Measurements from ENCODE around the gene KLHL35. TPM values are rescaled to one million over a fixed set of nuclear protein-coding genes. Genes with fewer than 3 reads are reported as not detected.

The KLHL35 gene
- total RNA-seq, 1 donor from 2014 or later, result 0.48 TPM

GRCh38 chr11:75470476-75471080 is 37.6 kb upstream of the KLHL35 start:
- DNase-seq (no peak), ATAC-seq (ENCODE audit: poor library complexity) (no peak)
- intact Hi-C loops (cut with DNase I), result no loop called here

GRCh38 chr11:75469785-75470405 is 36.9 kb upstream of the KLHL35 start:
- no peak for ATAC-seq (ENCODE audit: poor library complexity)
- DNase-seq, result no peak
- intact Hi-C loops (cut with DNase I), result no loop called here

GRCh38 chr11:75468534-75469340 is 35.7 kb upstream of the KLHL35 start:
- DNase-seq, result peak; percentile 83
- intact Hi-C loops (cut with DNase I), result no loop called here

GRCh38 chr11:75467881-75468280 is 34.9 kb upstream of the KLHL35 start:
- intact Hi-C loops (cut with DNase I), result no loop called here
- no peak for ATAC-seq (ENCODE audit: poor library complexity)
- peak; percentile 31 for DNase-seq

More at GRCh38 chr11:75468534-75469340, 35.7 kb upstream of the KLHL35 start:
- ATAC-seq (ENCODE audit: poor library complexity), result peak; percentile 68

- DNase-seq, result peak; percentile 20
- intact Hi-C loops (cut with DNase I), result no loop called here
- no peak for ATAC-seq (ENCODE audit: poor library complexity)
These were observed 34.3 kb upstream of the KLHL35 start for GRCh38 chr11:75467311-75467710.

GRCh38 chr11:75465701-75466531 is 32.9 kb upstream of the KLHL35 start:
- no peak for DNase-seq
- ATAC-seq (ENCODE audit: poor library complexity), result no peak
- intact Hi-C loops (cut with DNase I), result no loop called here

- no peak for DNase-seq
- no peak for ATAC-seq (ENCODE audit: poor library complexity)
- intact Hi-C loops (cut with DNase I), result no loop called here
These were observed 30.2 kb upstream of the KLHL35 start for GRCh38 chr11:75463106-75463774.

GRCh38 chr11:75462117-75462653 is 29.2 kb upstream of the KLHL35 start:
- intact Hi-C loops (cut with DNase I), result no loop called here
- no peak for DNase-seq

GRCh38 chr11:75461151-75461550 is 28.1 kb upstream of the KLHL35 start:
- DNase-seq (no peak), ATAC-seq (ENCODE audit: poor library complexity) (no peak)
- intact Hi-C loops (cut with DNase I), result no loop called here

More at GRCh38 chr11:75462117-75462653, 29.2 kb upstream of the KLHL35 start:
- ATAC-seq (ENCODE audit: poor library complexity), result no peak

- DNase-seq, result no peak
- intact Hi-C loops (cut with DNase I), result no loop called here
These were observed 23.7 kb upstream of the KLHL35 start for GRCh38 chr11:75456596-75457183.

GRCh38 chr11:75454987-75455386 is 22.0 kb upstream of the KLHL35 start:
- intact Hi-C loops (cut with DNase I), result no loop called here
- no peak for DNase-seq
- ATAC-seq (ENCODE audit: poor library complexity), result no peak

More at GRCh38 chr11:75456596-75457183, 23.7 kb upstream of the KLHL35 start:
- no peak for ATAC-seq (ENCODE audit: poor library complexity)

- intact Hi-C loops (cut with DNase I), result no loop called here
- no peak for DNase-seq
- no peak for ATAC-seq (ENCODE audit: poor library complexity)
These were observed 21.1 kb upstream of the KLHL35 start for GRCh38 chr11:75453916-75454655.

GRCh38 chr11:75450826-75451821 is 18.1 kb upstream of the KLHL35 start:
- intact Hi-C loops (cut with DNase I), result no loop called here
- no peak for ATAC-seq (ENCODE audit: poor library complexity)
- no peak for DNase-seq

GRCh38 chr11:75450236-75450635 is 17.2 kb upstream of the KLHL35 start:
- intact Hi-C loops (cut with DNase I), result no loop called here

GRCh38 chr11:75449776-75450175 is 16.8 kb upstream of the KLHL35 start:
- no peak for ATAC-seq (ENCODE audit: poor library complexity)
- intact Hi-C loops (cut with DNase I), result no loop called here
- DNase-seq, result no peak

More at GRCh38 chr11:75450236-75450635, 17.2 kb upstream of the KLHL35 start:
- no peak for DNase-seq
- ATAC-seq (ENCODE audit: poor library complexity), result no peak

- DNase-seq, result no peak
- no peak for ATAC-seq (ENCODE audit: poor library complexity)
- intact Hi-C loops (cut with DNase I), result no loop called here
These were observed 16.3 kb upstream of the KLHL35 start for GRCh38 chr11:75449271-75449670.
